C4-2B (cell line): ENCODE results near the gene PELO.
"Not testable (repeated sequence)": the region's sequence is repeated elsewhere in the genome, so short reads cannot be mapped to it uniquely, and the experiment has no call there.

Experiments used
- H3K27ac ChIP-seq: fragments of 450-650 bp; 2 replicates; pipeline ENCODE4 v1.5.1; 2017
- CTCF ChIP-seq: fragments of 450-650 bp; conservative IDR thresholded peaks from 2 replicates; pipeline ENCODE4 v1.5.1; 2017; ENCODE audit warnings: mild to moderate bottlenecking
- ZFX ChIP-seq: fragments of 450-650 bp; IDR thresholded peaks from 2 replicates; pipeline ENCODE4 v1.6.1; 2017

Gene PELO

DNA sequence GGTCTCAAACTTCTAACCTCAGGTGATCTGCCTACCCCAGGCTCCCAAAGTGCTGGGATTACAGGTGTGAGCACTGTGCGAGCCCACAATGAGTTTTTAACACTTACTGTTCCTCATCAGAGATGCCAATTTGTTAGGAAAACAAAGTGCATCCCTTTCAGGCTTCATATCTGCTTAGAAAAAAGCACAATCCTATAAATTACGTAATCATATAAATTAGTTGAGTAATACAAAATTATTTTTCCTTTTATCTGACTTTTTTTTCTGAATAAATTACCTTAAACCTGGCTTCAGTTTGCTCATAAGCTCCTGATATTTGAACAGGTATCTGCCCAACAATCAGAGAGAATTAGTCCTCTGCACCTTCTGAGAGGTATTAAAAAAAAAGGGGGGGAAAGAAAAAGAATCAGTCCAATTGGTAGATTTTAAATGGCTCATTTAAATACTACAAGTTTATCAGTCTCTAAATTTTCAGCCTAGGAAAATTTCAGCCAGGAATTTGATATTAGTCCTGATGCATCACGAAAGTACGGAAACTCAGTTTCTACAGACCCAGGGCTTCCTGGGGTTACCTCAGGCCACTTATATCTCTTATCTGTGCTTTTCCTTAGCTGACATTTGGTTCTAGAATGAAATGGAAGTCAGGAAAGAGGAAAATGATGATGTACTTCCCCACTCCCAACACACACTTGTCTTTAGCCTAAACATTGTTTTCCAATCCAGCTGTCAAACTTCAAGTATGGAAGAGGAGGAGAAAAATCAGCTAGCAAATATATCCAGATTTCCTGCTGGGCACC is 26.8 kb downstream of the PELO start:
- H3K27ac ChIP-seq, result no peak overlapping the region
- no peak for TF ChIP-seq ZFX
- TF ChIP-seq CTCF, result no peak

DNA sequence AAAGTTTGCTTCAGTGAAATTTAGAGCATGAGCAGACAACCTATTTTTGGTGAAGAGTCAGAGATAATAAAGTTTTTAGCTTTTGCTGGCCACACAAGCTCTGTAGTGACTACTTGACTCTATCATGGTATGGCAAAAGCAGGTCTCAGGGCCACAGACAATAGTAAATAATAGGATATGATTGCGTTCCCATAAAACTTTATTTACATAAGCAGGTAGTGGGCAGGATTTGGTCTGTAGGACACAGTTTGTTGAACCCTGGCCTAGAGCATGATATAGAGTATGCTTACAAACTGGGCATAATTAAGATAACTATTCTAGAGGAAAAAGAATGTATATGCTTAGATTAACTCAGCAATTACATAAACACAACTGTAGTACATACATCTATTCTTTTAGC is 30.1 kb downstream of the PELO start:
- TF ChIP-seq ZFX, result no peak
- no peak for TF ChIP-seq CTCF
- no peak overlapping the region for H3K27ac ChIP-seq

GRCh38 chr5:52818360-52818759 is 30.6 kb downstream of the PELO start:
- TF ChIP-seq CTCF, result no peak

GRCh38 chr5:52818807-52819206 is 31.1 kb downstream of the PELO start:
- H3K27ac ChIP-seq, result not testable (repeated sequence)

More at GRCh38 chr5:52818360-52818759, 30.6 kb downstream of the PELO start:
- H3K27ac ChIP-seq, result no peak overlapping the region

- H3K27ac ChIP-seq, result no peak overlapping the region
- TF ChIP-seq CTCF (no peak), ZFX (no peak)
Measured at GRCh38 chr5:52821901-52822300, 34.2 kb downstream of the PELO start.

DNA sequence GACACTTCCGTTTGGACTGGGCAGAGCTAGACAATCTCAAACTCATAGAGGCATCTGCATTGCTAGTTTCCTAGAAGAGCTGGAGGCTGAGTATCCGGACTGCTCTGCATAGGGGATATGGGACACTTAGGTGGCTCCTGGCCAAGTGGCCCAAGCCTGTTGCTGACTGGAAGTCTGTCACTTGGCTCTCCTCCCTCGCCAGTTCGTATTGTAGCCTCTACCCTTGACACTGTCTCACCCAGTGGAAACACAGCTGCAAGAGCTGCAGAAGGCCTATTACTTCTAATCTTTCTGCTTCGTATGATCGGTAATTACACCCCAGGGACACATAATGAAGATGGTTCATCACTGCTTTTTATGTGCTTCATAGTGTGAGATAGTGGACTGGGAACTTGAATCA is 34.7 kb downstream of the PELO start:
- TF ChIP-seq CTCF (no peak), ZFX (no peak)
- no peak overlapping the region for H3K27ac ChIP-seq

DNA sequence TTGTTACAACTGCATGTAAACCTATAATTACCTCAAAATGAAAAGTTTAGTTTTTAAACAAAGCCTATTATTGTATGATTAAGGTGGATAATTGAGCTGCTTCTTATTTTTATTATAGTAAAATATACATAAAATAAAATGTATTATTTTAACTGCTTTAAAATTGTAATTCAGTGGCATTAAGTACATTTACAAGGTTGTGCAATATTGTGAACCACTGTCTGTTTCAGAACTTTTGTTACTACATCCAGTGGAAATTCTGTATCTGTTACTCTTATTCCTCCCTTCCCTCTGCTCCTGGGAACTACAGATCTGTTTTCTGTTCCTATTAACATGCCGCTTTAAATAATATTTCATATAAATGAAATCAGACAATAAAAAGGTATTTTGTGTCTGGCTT is 37.1 kb downstream of the PELO start:
- H3K27ac ChIP-seq, result no peak overlapping the region
- no peak for TF ChIP-seq ZFX
- no peak for TF ChIP-seq CTCF

GRCh38 chr5:52825826-52826225 is 38.1 kb downstream of the PELO start:
- TF ChIP-seq CTCF (no peak), ZFX (no peak)
- H3K27ac ChIP-seq, result no peak overlapping the region
